SK-N-MC (cell line): ENCODE measurements around the gene ZNF865.

Source experiments
- EZH2 ChIP-seq: fragments of 200-600 bp; sonication (generic); IDR thresholded peaks from one replicate; pipeline ENCODE4 v1.6.1; 2017; ENCODE audit warnings: antibody characterized with exemption
- POLR2AphosphoS5 ChIP-seq: IDR thresholded peaks from 2 replicates; pipeline ENCODE4 v1.6.1; 2012; ENCODE audit warnings: mild to moderate bottlenecking, low read depth, low read length, borderline replicate concordance

- TF ChIP-seq POLR2AphosphoS5 = no peak; the same call in 1 of the 2 replicates
- TF ChIP-seq EZH2 = no peak
These were observed 5.4 kb upstream of the ZNF865 start, which contains the start of gene ZNF524 for GRCh38 chr19:55599842-55600661.
